HG02623 (cell line): ENCODE results near the gene CELF4.

Experiments
- ATAC-seq: cut with Tn5 transposase; IDR thresholded peaks from one replicate; pipeline ENCODE4 v1.9.1; 2021; ENCODE audit warnings: moderate library complexity; ENCODE audit not compliant: unreplicated experiment

The CELF4 gene

DNA sequence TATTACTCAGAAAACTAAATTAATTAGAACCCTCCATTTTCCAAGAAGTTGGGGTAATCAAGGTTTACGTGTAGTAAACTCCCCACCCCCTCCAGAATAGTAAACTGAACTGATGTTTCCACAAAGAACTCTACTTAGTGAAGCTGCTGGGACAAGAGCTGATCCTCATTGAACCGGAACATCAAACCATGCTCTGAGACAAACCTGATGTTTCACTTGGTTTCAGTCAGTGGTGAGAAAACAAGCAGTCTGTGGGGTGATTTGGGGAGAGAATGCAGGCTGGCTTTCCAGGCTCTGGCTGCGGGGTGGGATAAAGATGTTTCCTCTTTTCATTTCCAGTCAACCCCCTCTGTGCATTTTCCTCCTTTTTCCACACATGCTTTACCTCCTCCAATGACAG is 38.2 kb downstream of the CELF4 start:
- ATAC-seq, result no peak

DNA sequence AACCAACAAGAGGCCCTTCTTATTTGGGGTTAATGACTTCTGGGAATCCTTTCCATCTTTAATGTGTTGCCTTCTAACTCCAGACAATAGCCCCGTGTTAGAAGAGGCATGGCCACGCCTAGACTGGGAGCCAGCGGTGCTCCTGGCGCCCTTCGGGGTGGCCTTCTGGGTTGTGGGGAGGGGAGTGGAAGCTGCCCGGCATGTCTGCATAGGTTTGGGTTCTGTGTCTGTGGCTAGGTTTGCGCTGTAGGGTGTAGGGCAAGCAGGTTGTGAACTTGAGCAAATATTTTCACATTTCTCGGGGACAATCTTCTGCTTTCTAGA is 40.4 kb downstream of the CELF4 start:
- ATAC-seq, result no peak

- ATAC-seq, result no peak
Observed at GRCh38 chr18:37524498-37525261, 40.9 kb downstream of the CELF4 start.

DNA sequence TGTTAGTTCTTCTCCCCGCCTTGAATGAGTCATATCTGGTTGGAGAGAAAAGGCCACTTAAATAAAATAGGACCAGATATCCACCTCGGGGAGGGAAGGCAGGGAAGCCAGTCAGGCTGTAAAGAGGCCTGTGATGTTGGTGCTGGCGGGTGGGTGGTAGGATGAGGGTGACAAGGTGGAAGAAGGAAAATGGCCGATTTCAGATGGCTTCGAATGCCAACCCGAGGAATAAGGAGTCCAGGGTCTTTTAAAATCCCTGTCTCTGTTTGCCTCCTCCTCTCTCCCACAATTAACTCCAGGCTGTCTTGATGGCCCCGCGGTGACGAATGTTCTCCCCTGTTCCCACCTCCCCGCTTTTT is 41.5 kb downstream of the CELF4 start:
- no peak for ATAC-seq

DNA sequence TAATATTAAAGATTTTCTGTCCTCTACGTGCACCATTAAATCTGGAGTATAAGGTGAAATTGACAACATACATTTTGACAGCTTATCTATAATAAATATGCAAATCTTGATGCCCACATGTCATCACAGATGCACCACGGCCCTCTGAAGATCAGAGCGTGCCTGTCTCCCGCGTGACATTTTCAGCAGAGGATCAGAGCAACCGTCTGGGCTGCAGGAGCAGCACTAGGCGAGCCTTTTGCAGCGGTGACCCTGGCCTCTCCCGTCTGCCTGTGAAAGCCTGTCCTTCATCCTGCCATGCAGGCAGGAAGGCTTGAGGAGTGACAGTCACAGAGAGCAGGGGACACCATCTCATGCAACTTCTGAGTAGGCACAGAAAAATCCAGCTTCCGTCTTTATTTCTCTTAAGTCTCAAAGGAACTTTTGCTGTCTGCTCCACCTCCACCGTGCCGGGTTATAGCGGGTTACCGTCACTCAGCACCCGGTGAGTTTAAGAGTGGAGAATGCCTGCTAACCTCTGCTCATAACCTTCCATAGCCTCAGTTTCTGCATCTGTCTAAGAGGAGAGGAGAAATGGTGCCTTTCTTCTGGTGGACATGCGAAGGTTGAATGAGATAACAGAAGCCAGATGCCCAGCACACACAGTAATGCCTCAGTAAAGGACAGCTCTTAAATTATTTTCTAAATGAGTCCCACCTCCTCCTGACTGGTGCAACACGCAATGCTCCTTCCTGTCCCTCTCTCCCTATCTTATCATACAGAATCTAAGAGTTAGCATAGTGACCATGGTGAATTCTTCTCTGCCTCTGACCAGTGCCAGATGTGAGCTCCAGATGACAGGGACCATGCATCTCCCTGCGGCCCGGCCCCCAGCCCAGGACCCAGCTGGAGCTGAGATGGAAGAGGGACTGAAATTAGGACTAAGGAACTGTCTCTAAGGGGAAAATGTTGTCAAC is 43.8 kb downstream of the CELF4 start:
- no peak for ATAC-seq

DNA sequence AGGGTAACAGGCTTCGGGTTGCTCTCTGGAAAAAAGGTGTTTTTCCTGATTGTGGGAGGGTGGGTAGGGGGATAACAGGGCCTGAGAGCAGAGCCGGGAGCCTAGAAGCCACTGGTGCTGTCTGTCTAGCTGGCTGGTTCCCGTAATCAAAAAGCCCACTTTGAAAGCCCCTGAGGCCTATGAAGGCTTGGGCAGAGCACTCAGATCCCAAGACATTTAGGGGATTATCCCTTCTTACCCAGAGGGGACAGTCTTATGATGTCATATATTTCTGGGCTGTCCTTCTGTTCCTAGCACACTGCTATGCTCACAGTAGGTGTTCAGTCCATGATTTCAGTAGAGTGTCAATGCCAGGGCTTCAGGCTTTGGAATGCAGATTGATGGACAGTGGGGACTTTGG is 45.1 kb downstream of the CELF4 start:
- ATAC-seq, result no peak

DNA sequence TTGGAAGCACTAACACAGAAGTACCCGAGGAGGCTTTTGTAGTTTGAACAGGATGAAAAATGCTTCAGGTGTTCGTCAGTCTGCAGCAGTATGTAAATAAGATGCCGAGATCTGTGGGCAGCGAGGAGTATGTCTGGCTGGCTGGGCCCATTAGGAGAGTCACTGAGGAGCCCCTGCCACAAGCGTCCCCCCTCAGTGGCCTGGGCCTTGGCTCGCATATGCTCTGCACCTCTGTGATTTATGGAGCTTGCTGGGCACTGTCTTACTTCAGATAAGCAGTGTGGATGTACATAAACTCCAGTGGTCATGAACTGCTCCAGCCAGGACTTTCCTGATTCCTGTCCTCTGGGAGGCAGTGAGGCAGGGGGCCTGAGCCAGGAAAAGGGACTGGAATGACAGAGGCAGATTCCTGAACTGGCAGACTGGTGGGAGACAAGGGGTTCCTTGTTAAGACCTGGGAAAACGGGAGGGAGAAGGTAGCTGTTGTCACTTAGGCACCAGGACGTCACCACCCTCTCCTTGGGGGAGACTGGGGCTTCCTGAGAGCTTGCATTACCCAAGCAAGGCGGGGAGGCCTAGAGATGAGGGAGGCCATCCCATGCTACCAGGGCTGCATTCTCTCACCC is 46.0 kb downstream of the CELF4 start:
- ATAC-seq, result no peak

GRCh38 chr18:37516361-37516853 is 49.2 kb downstream of the CELF4 start:
- ATAC-seq, result no peak

DNA sequence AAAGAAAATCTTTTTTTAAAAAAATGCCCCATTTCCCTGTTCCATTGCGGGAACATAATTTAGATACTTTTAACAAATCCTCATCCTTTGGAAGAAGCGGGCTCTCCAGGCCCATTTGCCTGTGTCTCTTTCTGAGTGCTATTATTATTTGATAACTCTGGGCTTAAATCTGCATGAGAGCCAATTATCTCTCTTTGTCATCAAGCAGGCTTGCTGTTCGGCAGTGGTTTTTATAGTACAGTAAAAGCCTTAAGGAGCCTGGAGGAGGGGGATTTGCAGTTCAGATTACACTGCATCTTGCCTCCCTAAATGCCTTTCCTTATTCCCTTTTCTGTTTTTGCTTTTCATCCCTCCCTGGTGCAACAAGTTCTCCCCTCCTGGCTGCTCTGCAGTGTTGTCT is 50.6 kb downstream of the CELF4 start:
- ATAC-seq, result no peak

DNA sequence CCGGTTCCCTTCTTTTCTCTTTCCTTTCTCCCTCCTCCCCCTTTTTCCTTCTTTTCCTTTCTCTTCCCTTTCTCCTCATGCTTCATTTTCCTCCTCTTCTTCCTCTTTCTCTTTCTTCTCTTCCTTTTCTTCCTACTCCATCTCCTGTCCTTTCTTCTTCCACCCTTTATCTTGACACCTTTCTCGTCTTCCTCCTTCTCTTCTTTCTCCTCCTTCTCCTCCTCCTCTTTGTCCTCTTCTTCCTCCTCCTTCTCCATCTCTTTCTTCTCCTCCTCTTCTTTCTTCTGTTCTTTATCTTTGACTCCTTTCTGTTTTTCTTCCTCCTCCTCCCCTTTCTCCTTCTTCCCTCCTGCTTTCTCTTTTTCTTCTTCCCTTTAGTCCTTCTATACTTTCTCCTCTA is 53.2 kb downstream of the CELF4 start:
- no peak for ATAC-seq

GRCh38 chr18:37511721-37512298 is 53.8 kb downstream of the CELF4 start:
- ATAC-seq, result no peak

- no peak for ATAC-seq
Observed at GRCh38 chr18:37509600-37509999, 56.0 kb downstream of the CELF4 start.

DNA sequence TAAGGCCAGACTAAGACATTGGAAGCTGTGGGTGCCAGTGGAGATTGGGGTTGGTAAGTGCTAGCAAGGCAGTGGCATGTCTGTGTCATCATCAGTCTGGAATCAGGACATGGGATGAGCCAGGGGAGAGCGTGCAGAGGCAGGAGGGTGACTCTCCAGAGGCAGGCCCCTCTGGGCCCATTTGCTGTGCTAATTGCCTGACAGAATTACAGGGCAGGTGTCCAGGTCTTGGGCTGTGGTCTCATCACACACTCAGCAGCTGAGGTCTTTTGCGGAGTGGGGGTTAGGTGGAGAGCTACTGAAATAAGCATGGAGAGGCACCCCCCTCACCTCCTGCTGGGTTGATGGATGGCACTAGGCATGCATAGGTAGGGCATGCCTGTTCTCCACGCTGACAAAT is 57.4 kb downstream of the CELF4 start:
- ATAC-seq, result no peak

- no peak for ATAC-seq
Observed at GRCh38 chr18:37507239-37507638, 58.4 kb downstream of the CELF4 start.

DNA sequence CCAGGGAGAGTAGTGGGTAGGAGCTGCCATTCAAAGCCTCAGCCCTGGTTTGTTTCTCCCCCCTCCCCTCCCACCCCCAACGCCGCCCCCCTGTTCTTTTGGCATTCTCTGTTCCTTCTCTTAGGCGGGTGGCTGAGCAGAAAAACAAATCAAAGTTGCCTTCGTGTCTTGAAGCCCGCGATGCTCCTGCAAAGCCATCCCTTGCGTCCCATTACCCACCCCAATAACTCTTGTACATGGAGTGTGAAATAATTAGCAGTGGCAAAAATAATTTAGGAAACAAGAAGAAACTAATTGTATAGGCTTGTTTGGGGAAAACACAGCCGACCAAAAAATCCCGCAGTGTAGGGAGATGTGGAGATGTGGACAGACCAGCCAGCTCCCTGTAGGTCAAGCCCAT is 59.6 kb downstream of the CELF4 start:
- ATAC-seq, result no peak

DNA sequence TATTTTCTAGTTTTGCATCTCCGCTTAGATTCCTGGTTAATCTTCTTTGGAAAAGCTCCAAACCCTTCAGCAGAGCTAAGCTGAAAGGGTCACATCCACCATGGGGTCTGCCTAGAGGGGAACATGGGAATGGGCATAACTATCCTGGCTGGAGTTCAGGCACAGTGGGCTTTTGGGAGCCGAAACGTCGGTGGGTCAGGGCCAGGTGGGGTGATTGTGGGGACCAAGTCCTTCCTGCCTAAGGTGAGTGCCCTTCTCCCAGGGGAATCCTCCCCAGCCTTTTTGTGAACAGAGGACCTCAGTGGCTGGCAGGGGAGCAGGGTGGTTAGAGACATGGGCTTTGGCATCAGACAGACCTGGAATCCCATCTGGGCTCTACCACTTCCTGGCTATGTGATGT is 60.3 kb downstream of the CELF4 start:
- ATAC-seq, result no peak

DNA sequence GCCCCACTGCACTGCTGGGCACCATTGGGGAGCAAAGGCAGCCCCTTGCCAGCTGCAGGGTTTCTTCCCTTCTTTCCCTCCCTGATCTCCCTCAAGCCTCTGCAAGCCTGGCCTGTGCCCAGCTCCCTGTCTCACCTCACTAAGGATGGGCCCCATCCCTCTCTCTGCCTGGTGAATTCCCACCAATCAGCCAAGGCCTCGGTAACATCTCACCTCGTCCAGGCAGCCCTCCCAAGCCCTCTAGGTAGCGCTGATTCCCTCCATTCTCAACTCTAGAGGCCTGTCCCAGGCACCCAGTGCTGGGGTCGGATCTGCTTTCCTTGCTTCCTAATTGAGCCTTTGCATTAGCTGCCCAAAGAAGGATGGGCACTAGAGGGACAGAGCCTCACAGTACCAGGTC is 63.0 kb downstream of the CELF4 start:
- ATAC-seq, result no peak

DNA sequence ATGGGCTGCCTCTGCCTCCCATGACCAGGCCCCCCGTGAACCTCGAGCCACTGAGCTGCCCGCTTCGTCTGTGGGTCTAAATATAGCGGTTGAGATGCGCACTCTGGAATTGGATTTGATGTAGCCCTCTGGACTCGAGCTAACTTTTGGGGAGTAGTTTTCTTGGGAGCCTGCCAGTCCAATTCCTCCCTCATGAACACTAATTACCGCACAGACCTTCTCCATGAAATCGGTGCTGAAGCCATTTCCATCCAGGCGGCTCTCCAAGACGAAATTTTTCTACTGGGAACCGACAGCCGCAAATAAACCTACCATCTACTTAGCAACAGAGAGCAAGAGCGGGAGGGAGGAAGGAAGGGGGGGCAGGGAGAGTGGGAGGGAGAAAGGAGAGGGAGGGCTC is 63.6 kb downstream of the CELF4 start:
- no peak for ATAC-seq

DNA sequence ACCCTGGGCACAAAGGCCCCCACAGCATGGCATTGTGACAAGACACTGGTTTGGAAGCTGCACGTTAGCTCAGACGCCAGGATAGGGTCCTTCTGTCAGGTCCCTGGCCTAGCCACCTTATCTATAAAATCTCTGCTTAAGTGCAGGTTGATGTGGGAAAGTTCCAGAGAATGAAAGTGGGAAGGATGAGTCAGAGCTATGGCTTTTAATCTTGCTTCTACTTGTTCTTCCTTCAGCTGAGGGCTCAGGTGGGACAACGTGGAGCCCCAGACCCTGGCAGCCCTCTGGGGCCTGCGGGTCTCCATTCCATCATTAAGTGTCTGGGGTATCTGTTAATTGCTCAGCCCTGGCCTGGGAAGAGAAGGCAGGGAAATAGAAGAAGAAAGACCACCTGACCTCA is 64.5 kb downstream of the CELF4 start:
- no peak for ATAC-seq

- ATAC-seq, result no peak
Observed at GRCh38 chr18:37499913-37500312, 65.7 kb downstream of the CELF4 start.

- ATAC-seq, result no peak
Observed at GRCh38 chr18:37499044-37499443, 66.6 kb downstream of the CELF4 start.
